GM10266 (cell line): Measurements from ENCODE around the gene KMT2A.
"Not testable (repeated sequence)": the region's sequence is repeated elsewhere in the genome, so short reads cannot be mapped to it uniquely, and the experiment has no call there.

Source experiments
- DNase-seq: peaks from one replicate; pipeline ENCODE4 v3.0.0; 2012; ENCODE audit errors: extremely low spot score
- CTCF ChIP-seq: IDR thresholded peaks from 2 replicates; pipeline ENCODE4 v1.5.1; 2012; ENCODE audit warnings: mild to moderate bottlenecking, low read depth; ENCODE audit not compliant: control insufficient read depth, insufficient read depth; ENCODE audit errors: missing control alignments

The KMT2A gene

GRCh38 chr11:118471030-118471429, 34.7 kb downstream of the KMT2A start:
- TF ChIP-seq CTCF: no peak
- no peak for DNase-seq

GRCh38 chr11:118473537-118473936, 37.2 kb downstream of the KMT2A start:
- DNase-seq: no peak
- no peak for TF ChIP-seq CTCF

GRCh38 chr11:118476676-118477075, 40.4 kb downstream of the KMT2A start:
- no peak for TF ChIP-seq CTCF
- DNase-seq: no peak

- not testable (repeated sequence) for DNase-seq
These were observed 44.9 kb downstream of the KMT2A start for GRCh38 chr11:118481238-118481637.

- no peak for DNase-seq
- TF ChIP-seq CTCF: no peak
These were observed 48.1 kb downstream of the KMT2A start for GRCh38 chr11:118484405-118484804.

GRCh38 chr11:118485273-118485672, 49.0 kb downstream of the KMT2A start:
- no peak for DNase-seq
- no peak for TF ChIP-seq CTCF

- peak; percentile 77 for DNase-seq
These were observed 52.3 kb downstream of the KMT2A start for GRCh38 chr11:118488480-118489109.

More at GRCh38 chr11:118488480-118489109, 52.3 kb downstream of the KMT2A start:
- TF ChIP-seq CTCF: peak; percentile 83
